Measurements from ENCODE around the gene CBFB.

- TF ChIP-seq EZH2 (IDR thresholded peaks at IDR 0.05; ENCODE audit: borderline replicate concordance, low read length): no peak
- no peak for TF ChIP-seq CTCF (conservative IDR thresholded peaks at IDR 0.05 in 1 of 2, IDR thresholded peaks at IDR 0.05 in 1 of 2; ENCODE audit: extremely low read depth in 1 of 2, insufficient read depth in 1 of 2, low read depth in 1 of 2, low read length in 2 of 2)
These were observed 100.5 kb downstream of the CBFB start for GRCh38 chr16:67129422-67129821.

Data from mammary epithelial cell (primary cell).